ENCODE results near the gene AGAP1.

The AGAP1 gene

DNA sequence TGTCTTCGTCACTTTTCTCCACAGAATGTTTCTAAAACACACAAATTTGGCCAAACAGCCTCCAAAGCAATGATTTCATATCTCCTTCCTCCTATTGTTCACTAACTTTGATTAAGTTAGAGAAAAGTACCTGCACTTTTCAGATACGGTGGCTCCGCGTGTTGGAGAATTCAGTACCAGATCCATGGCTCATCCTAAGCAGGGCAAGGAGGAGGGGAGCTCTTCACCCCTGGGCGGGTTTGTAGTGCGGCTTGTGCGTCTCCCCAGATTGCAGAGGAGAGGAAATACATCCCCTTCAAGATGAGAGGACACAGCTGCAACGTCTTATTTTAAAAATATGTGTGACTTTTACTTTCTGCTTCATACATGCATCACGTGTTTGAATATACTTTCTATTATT is 333.0 kb downstream of the AGAP1 start:
- no peak overlapping the region for H3K4me3 ChIP-seq (ENCODE audit: low read depth, low read length)
- DNase-seq (ENCODE audit: low read depth) = no peak
- TF ChIP-seq CTCF (IDR thresholded peaks at IDR 0.05; ENCODE audit: control insufficient read depth, extremely low read depth, insufficient read depth) = no peak

- DNase-seq (ENCODE audit: low read depth) = no peak
- no peak for TF ChIP-seq CTCF (IDR thresholded peaks at IDR 0.05; ENCODE audit: control insufficient read depth, extremely low read depth, insufficient read depth)
- no peak overlapping the region for H3K4me3 ChIP-seq (ENCODE audit: low read depth, low read length)
Observed at GRCh38 chr2:235827585-235827992, 333.7 kb downstream of the AGAP1 start.

GRCh38 chr2:235829726-235830125 is 335.9 kb downstream of the AGAP1 start:
- H3K4me3 ChIP-seq (ENCODE audit: low read depth, low read length) = no peak overlapping the region
- DNase-seq (ENCODE audit: low read depth) = no peak
- TF ChIP-seq CTCF (IDR thresholded peaks at IDR 0.05; ENCODE audit: control insufficient read depth, extremely low read depth, insufficient read depth) = no peak

GRCh38 chr2:235831755-235832154 is 337.9 kb downstream of the AGAP1 start:
- TF ChIP-seq CTCF (IDR thresholded peaks at IDR 0.05; ENCODE audit: control insufficient read depth, extremely low read depth, insufficient read depth) = no peak
- H3K4me3 ChIP-seq (ENCODE audit: low read depth, low read length) = no peak overlapping the region
- DNase-seq (ENCODE audit: low read depth) = no peak

- no peak for TF ChIP-seq CTCF (IDR thresholded peaks at IDR 0.05; ENCODE audit: control insufficient read depth, extremely low read depth, insufficient read depth)
- H3K4me3 ChIP-seq (ENCODE audit: low read depth, low read length) = no peak overlapping the region
- no peak for DNase-seq (ENCODE audit: low read depth)
Observed at GRCh38 chr2:235832941-235833340, 339.1 kb downstream of the AGAP1 start.

DNA sequence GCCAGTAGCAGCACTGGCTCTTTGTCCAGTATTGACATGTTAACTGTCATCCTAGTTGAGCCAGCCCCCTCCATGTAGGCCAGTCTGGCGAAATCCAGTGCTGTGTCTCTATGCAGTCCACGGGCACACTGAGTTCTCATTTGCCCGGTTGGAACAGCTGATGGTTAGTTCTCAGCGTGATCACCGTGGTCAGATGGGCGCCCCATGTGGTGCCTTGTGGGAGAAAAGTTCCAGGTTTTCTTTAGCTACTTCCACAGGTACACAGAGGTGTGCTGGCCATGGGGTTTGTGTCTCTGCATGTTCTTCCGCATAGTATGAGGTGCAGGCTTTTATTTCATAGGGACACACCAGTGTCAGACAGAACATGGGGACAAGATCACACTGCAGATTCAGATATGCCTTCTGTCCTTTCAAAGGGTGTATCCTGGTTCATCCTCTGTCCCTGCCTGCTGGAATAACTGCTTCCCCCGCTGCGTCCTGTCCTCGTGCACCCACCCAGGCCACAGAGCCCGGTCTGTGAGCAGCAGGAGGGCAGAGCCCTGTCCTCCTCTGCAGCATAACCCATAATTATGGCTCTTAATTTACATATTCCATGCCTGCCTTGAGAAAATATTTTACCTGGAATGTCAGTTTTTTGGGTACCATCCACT is 340.3 kb downstream of the AGAP1 start:
- H3K4me3 ChIP-seq (ENCODE audit: low read depth, low read length) = no peak overlapping the region
- DNase-seq (ENCODE audit: low read depth) = no peak
- no peak for TF ChIP-seq CTCF (IDR thresholded peaks at IDR 0.05; ENCODE audit: control insufficient read depth, extremely low read depth, insufficient read depth)

DNA sequence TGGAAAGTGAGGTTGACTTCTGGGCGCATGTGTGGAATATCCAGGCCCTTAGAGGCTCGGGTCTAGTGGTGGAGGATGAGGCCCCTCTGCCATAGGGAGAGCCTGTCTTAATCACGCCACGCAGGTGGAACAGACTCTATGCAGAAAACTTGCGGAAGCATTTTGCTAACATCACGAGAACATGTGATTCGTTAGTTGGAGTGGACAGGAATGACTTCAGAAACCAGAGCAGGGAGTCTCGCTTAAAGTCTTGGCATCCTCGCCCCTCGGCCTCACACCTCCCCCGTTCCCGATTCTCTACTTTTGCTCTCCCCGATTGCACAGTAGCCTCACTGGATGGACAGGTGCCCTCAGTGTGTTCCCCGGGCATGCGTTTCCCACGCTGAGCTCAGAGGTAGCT is 340.9 kb downstream of the AGAP1 start:
- TF ChIP-seq CTCF (IDR thresholded peaks at IDR 0.05; ENCODE audit: control insufficient read depth, extremely low read depth, insufficient read depth) = no peak
- H3K4me3 ChIP-seq (ENCODE audit: low read depth, low read length) = no peak overlapping the region
- DNase-seq (ENCODE audit: low read depth) = no peak
